BLaER1 treated with 17β-estradiol and CSF1 and Interleukin-3, amounts not matched to agents 10 nM and 100 nM (cell line): ENCODE measurements around the gene KCNH5.

ENCODE experiments used
- H3K27ac ChIP-seq, 11 experiments: shearing (Covaris generic); formaldehyde crosslinking; 2 replicates each; pipeline ENCODE4 v1.8.1; 2022
- H3K27me3 ChIP-seq, 11 experiments: shearing (Covaris generic); formaldehyde crosslinking; 2 replicates each; pipeline ENCODE4 v1.8.1; 2022
- H3K36me3 ChIP-seq, 11 experiments: shearing (Covaris generic); formaldehyde crosslinking; 2 replicates each; pipeline ENCODE4 v1.8.1; 2022
- H3K4me1 ChIP-seq, 10 experiments: shearing (Covaris generic); formaldehyde crosslinking; 2 replicates each; pipeline ENCODE4 v1.8.1; 2022
- H3K4me2 ChIP-seq, 11 experiments: shearing (Covaris generic); formaldehyde crosslinking; 2 replicates each; pipeline ENCODE4 v1.8.1; 2022
- H3K4me3 ChIP-seq, 10 experiments: shearing (Covaris generic); formaldehyde crosslinking; 2 replicates each; pipeline ENCODE4 v1.8.1; 2022
- H3K9ac ChIP-seq, 11 experiments: shearing (Covaris generic); formaldehyde crosslinking; 2 replicates each; pipeline ENCODE4 v1.8.1; 2022
- H3K9me3 ChIP-seq, 11 experiments: shearing (Covaris generic); formaldehyde crosslinking; replicated peaks in 1 of 11; 2 replicates each; pipeline ENCODE4 v1.8.1; 2022
- H4K20me1 ChIP-seq, 11 experiments: shearing (Covaris generic); formaldehyde crosslinking; 2 replicates each; pipeline ENCODE4 v1.8.1; 2022
- Cebpa-rat ChIP-seq, 11 experiments: shearing (Covaris generic); IDR thresholded peaks; 2 replicates each; pipeline ENCODE4 v1.8.1; 2022

KCNH5 gene

GRCh38 chr14:63012171-63012570 is 33.1 kb downstream of the KCNH5 start:
- no peak overlapping the region for H3K4me3 ChIP-seq
- H3K9me3 ChIP-seq: no peaks in the 10 kb centered on the region
- no peak for TF ChIP-seq Cebpa-rat (IDR thresholded peaks at IDR 0.05)
- no peak overlapping the region for H3K4me2 ChIP-seq
- no peaks in the 10 kb centered on the region for H4K20me1 ChIP-seq
- no peaks in the 10 kb centered on the region for H3K36me3 ChIP-seq
- H3K9ac ChIP-seq: no peak overlapping the region
- no peak overlapping the region for H3K27ac ChIP-seq
- no peaks in the 10 kb centered on the region for H3K4me1 ChIP-seq
- H3K27me3 ChIP-seq: no peaks in the 10 kb centered on the region

DNA sequence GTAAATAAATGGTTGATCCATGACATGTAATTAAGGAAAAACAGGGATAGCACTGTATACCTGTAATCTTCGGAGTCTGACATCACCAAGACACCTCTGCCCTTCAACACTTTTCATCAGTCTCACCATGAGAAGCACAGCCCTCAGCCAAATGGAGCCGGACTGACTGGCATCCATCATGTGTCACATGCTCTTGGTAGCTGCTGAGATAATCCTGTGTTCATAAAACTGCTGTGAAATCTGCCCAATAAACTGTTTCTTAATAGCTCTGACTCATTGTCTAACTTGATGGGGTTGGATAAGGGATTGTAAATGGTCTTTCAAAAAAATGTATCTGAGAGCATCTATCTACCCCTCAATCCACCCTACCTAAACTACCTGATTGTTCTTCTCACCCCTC is 33.6 kb downstream of the KCNH5 start:
- Histone ChIP-seq H3K27me3 (no peaks in the 10 kb centered on the region), H3K4me2 (no peak overlapping the region), H3K36me3 (no peaks in the 10 kb centered on the region), H3K9ac (no peak overlapping the region), H3K4me1 (no peaks in the 10 kb centered on the region), H3K9me3 (no peaks in the 10 kb centered on the region), H3K27ac (no peak overlapping the region), H3K4me3 (no peak overlapping the region), H4K20me1 (no peaks in the 10 kb centered on the region)
- TF ChIP-seq Cebpa-rat (IDR thresholded peaks at IDR 0.05): no peak

DNA sequence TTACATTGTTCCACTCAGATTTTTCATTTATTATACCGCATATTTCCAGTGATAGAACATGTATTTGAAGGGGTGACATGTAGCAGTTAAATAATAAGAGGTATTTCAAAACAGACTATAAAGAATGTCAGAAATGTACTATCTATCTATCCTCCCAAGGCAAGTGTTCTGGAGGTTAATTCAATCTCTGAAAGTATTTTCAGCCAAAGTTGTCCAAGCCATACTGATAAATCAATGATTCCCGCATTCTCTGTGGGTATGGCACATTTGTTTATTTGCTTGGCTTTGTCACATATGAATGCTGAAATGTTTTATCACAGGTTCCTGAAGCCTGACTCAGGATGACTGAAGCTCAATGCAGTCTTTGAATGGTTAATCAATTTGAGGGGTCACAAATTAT is 35.8 kb downstream of the KCNH5 start:
- Histone ChIP-seq H3K36me3 (no peaks in the 10 kb centered on the region), H3K4me1 (no peaks in the 10 kb centered on the region), H3K27me3 (no peaks in the 10 kb centered on the region), H3K9ac (no peak overlapping the region), H3K9me3 (no peaks in the 10 kb centered on the region), H4K20me1 (no peaks in the 10 kb centered on the region), H3K4me2 (no peak overlapping the region), H3K4me3 (no peak overlapping the region), H3K27ac (no peak overlapping the region)
- no peak for TF ChIP-seq Cebpa-rat (IDR thresholded peaks at IDR 0.05)

- H3K9me3 ChIP-seq: no peaks in the 10 kb centered on the region
- H3K4me2 ChIP-seq: no peak overlapping the region
- no peaks in the 10 kb centered on the region for H3K36me3 ChIP-seq
- no peak overlapping the region for H3K4me3 ChIP-seq
- no peaks in the 10 kb centered on the region for H3K4me1 ChIP-seq
- H3K27me3 ChIP-seq: no peaks in the 10 kb centered on the region
- H3K27ac ChIP-seq: no peak overlapping the region
- no peak for TF ChIP-seq Cebpa-rat (IDR thresholded peaks at IDR 0.05)
- no peaks in the 10 kb centered on the region for H4K20me1 ChIP-seq
- H3K9ac ChIP-seq: no peak overlapping the region
Observed at GRCh38 chr14:63006531-63006930, 38.7 kb downstream of the KCNH5 start.

DNA sequence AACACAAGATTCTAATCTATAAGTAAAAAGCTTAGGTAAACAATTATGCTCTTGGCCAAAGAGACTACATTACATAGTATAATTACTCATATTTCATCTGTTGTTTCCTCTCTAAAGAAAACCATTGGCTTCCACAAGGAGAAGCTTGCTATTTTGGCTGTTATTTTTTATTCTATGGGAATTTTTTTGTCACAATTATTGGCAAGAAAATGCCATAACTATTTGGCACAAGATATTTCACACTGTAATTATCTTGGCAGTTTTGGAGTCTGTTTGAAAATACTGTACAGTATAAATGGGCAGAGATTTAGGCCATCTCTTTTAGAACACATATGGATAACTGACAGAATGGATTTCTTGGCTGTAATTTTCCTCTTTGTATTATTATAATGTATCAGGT is 51.2 kb downstream of the KCNH5 start:
- H3K36me3 ChIP-seq: no peaks in the 10 kb centered on the region
- no peak overlapping the region for H3K27ac ChIP-seq
- H3K27me3 ChIP-seq: no peaks in the 10 kb centered on the region
- H3K9ac ChIP-seq: no peak overlapping the region
- H3K4me2 ChIP-seq: no peak overlapping the region
- no peaks in the 10 kb centered on the region for H4K20me1 ChIP-seq
- H3K9me3 ChIP-seq: peaks cover 0 to 8% (median 0%) of the 10 kb centered on the region in 11 experiments; a peak in 4 of 22 replicates
- H3K4me1 ChIP-seq: no peaks in the 10 kb centered on the region
- TF ChIP-seq Cebpa-rat (IDR thresholded peaks at IDR 0.05): no peak
- no peak overlapping the region for H3K4me3 ChIP-seq

- no peak overlapping the region for H3K9ac ChIP-seq
Observed at GRCh38 chr14:62988967-62989366, 56.3 kb downstream of the KCNH5 start.

GRCh38 chr14:62983821-62984220 is 61.4 kb downstream of the KCNH5 start:
- no peak overlapping the region for H3K27ac ChIP-seq
- no peak overlapping the region for H3K4me2 ChIP-seq
- no peak overlapping the region for H3K4me3 ChIP-seq
- H3K36me3 ChIP-seq: no peaks in the 10 kb centered on the region
- H3K9ac ChIP-seq: no peak overlapping the region
- no peaks in the 10 kb centered on the region for H3K27me3 ChIP-seq
- no peaks in the 10 kb centered on the region for H3K4me1 ChIP-seq
- no peaks in the 10 kb centered on the region for H4K20me1 ChIP-seq
- TF ChIP-seq Cebpa-rat (IDR thresholded peaks at IDR 0.05): no peak
- peaks cover 0 to 5% (median 0%) of the 10 kb centered on the region in 11 experiments; a peak in 1 of 22 replicates for H3K9me3 ChIP-seq

More at GRCh38 chr14:62988967-62989366, 56.3 kb downstream of the KCNH5 start:
- peaks cover 0 to 8% (median 0%) of the 10 kb centered on the region in 11 experiments; a peak in 4 of 22 replicates for H3K9me3 ChIP-seq
- no peak for TF ChIP-seq Cebpa-rat (IDR thresholded peaks at IDR 0.05)
- no peaks in the 10 kb centered on the region for H3K4me1 ChIP-seq
- no peak overlapping the region for H3K4me2 ChIP-seq
- H3K27ac ChIP-seq: no peak overlapping the region
- H3K27me3 ChIP-seq: no peaks in the 10 kb centered on the region
- no peak overlapping the region for H3K4me3 ChIP-seq
- no peaks in the 10 kb centered on the region for H3K36me3 ChIP-seq
- H4K20me1 ChIP-seq: no peaks in the 10 kb centered on the region

DNA sequence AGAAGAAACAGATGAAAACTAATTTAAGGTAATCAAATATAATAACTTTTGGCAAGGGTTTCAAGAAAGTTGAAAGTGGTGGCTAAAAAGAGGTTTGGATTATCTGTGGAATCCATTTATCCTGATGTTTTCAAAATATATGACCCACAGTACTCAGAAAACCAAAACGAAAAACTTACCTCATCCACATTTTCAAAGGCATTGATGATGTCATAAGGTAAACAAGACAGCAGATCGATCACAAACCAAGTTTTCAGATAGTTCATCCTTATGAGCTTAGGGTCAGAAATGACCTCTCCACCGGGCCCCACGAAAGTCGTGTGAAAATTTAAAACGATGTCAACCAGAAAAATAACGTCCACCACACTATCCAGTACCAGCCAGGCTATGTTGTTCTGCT is 64.6 kb downstream of the KCNH5 start:
- H3K4me2 ChIP-seq: no peak overlapping the region
- no peak overlapping the region for H3K4me3 ChIP-seq
- no peak overlapping the region for H3K9ac ChIP-seq
- no peaks in the 10 kb centered on the region for H3K36me3 ChIP-seq
- no peaks in the 10 kb centered on the region for H3K4me1 ChIP-seq
- H4K20me1 ChIP-seq: no peaks in the 10 kb centered on the region
- no peak for TF ChIP-seq Cebpa-rat (IDR thresholded peaks at IDR 0.05)
- H3K9me3 ChIP-seq: peaks cover 0 to 5% (median 0%) of the 10 kb centered on the region in 11 experiments; a peak in 1 of 22 replicates
- H3K27ac ChIP-seq: no peak overlapping the region
- H3K27me3 ChIP-seq: no peaks in the 10 kb centered on the region

GRCh38 chr14:62957562-62957961 is 87.7 kb downstream of the KCNH5 start:
- H3K36me3 ChIP-seq: no peaks in the 10 kb centered on the region
- H3K4me2 ChIP-seq: no peak overlapping the region
- no peaks in the 10 kb centered on the region for H3K27me3 ChIP-seq
- no peak for TF ChIP-seq Cebpa-rat (IDR thresholded peaks at IDR 0.05)
- H3K4me3 ChIP-seq: no peak overlapping the region
- H3K4me1 ChIP-seq: no peaks in the 10 kb centered on the region
- H3K27ac ChIP-seq: no peak overlapping the region
- H3K9me3 ChIP-seq: no peaks in the 10 kb centered on the region
- H3K9ac ChIP-seq: no peak overlapping the region
- H4K20me1 ChIP-seq: no peaks in the 10 kb centered on the region

DNA sequence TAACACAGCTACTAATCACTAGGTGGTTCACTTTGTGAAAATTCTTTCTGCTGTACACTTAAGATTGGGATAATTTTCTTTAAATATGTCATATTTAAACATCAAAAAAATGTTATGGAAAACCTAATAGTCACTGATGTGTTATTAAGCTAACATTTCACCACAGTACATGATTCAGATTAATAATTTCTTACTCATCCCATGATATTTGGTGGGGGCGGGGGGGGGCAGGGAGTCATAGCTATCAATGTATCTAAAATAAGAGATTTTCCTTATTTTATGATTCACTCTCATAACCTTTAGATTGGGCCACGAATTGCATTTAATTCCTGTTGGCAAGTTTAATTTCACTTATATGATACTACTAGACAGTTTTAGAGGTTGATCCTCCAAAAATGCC is 88.8 kb downstream of the KCNH5 start:
- Histone ChIP-seq H3K36me3 (no peaks in the 10 kb centered on the region), H3K4me1 (no peaks in the 10 kb centered on the region), H3K4me2 (no peak overlapping the region), H3K27me3 (no peaks in the 10 kb centered on the region), H3K4me3 (no peak overlapping the region), H4K20me1 (no peaks in the 10 kb centered on the region), H3K9me3 (no peaks in the 10 kb centered on the region), H3K9ac (no peak overlapping the region), H3K27ac (no peak overlapping the region)
- no peak for TF ChIP-seq Cebpa-rat (IDR thresholded peaks at IDR 0.05)
